ENCODE measurements around the gene MRPL9. TPM values are rescaled to one million over a fixed set of nuclear protein-coding genes. Genes with fewer than 3 reads are reported as not detected.

MRPL9 gene
- total and polyA plus RNA-seq, 2 experiments from 2014 or later: 89.0 to 126 TPM

DNA sequence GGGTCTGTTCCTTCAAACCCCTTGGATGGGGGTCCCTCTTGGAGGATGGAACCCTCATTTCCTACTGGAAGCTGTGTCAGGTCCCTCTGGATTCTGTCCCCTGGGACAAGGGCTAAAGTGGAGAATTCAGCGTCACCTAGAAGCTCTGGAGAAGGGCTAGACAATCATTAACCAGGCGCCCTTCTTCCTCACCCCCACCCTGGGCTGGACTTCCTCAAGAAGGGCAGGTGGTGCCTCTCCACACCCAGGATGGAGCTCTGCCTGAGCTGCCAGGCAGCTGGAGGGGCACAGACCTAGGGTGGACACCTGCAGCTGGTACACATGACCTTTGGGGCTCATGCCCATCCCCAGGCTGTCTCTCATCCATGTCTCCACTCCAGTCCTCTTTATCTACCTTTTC lies 50.3 kb downstream of the MRPL9 start:
- H3K36me3 ChIP-seq (ENCODE audit: insufficient read depth): no peaks in the 10 kb centered on the region
- no peak overlapping the region for H3K4me3 ChIP-seq
- TF ChIP-seq EZH2 (IDR thresholded peaks at IDR 0.05; ENCODE audit: low read depth, unreplicated experiment): no peak
- TF ChIP-seq, protein P1, sequence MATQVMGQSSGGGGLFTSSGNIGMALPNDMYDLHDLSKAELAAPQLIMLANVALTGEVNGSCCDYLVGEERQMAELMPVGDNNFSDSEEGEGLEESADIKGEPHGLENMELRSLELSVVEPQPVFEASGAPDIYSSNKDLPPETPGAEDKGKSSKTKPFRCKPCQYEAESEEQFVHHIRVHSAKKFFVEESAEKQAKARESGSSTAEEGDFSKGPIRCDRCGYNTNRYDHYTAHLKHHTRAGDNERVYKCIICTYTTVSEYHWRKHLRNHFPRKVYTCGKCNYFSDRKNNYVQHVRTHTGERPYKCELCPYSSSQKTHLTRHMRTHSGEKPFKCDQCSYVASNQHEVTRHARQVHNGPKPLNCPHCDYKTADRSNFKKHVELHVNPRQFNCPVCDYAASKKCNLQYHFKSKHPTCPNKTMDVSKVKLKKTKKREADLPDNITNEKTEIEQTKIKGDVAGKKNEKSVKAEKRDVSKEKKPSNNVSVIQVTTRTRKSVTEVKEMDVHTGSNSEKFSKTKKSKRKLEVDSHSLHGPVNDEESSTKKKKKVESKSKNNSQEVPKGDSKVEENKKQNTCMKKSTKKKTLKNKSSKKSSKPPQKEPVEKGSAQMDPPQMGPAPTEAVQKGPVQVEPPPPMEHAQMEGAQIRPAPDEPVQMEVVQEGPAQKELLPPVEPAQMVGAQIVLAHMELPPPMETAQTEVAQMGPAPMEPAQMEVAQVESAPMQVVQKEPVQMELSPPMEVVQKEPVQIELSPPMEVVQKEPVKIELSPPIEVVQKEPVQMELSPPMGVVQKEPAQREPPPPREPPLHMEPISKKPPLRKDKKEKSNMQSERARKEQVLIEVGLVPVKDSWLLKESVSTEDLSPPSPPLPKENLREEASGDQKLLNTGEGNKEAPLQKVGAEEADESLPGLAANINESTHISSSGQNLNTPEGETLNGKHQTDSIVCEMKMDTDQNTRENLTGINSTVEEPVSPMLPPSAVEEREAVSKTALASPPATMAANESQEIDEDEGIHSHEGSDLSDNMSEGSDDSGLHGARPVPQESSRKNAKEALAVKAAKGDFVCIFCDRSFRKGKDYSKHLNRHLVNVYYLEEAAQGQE (IDR thresholded peaks at IDR 0.05; ENCODE audit: unreplicated experiment): no peak
- TF ChIP-seq, protein P2, sequence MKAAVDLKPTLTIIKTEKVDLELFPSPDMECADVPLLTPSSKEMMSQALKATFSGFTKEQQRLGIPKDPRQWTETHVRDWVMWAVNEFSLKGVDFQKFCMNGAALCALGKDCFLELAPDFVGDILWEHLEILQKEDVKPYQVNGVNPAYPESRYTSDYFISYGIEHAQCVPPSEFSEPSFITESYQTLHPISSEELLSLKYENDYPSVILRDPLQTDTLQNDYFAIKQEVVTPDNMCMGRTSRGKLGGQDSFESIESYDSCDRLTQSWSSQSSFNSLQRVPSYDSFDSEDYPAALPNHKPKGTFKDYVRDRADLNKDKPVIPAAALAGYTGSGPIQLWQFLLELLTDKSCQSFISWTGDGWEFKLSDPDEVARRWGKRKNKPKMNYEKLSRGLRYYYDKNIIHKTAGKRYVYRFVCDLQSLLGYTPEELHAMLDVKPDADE (IDR thresholded peaks at IDR 0.05): no peak
- TF ChIP-seq, protein P3, sequence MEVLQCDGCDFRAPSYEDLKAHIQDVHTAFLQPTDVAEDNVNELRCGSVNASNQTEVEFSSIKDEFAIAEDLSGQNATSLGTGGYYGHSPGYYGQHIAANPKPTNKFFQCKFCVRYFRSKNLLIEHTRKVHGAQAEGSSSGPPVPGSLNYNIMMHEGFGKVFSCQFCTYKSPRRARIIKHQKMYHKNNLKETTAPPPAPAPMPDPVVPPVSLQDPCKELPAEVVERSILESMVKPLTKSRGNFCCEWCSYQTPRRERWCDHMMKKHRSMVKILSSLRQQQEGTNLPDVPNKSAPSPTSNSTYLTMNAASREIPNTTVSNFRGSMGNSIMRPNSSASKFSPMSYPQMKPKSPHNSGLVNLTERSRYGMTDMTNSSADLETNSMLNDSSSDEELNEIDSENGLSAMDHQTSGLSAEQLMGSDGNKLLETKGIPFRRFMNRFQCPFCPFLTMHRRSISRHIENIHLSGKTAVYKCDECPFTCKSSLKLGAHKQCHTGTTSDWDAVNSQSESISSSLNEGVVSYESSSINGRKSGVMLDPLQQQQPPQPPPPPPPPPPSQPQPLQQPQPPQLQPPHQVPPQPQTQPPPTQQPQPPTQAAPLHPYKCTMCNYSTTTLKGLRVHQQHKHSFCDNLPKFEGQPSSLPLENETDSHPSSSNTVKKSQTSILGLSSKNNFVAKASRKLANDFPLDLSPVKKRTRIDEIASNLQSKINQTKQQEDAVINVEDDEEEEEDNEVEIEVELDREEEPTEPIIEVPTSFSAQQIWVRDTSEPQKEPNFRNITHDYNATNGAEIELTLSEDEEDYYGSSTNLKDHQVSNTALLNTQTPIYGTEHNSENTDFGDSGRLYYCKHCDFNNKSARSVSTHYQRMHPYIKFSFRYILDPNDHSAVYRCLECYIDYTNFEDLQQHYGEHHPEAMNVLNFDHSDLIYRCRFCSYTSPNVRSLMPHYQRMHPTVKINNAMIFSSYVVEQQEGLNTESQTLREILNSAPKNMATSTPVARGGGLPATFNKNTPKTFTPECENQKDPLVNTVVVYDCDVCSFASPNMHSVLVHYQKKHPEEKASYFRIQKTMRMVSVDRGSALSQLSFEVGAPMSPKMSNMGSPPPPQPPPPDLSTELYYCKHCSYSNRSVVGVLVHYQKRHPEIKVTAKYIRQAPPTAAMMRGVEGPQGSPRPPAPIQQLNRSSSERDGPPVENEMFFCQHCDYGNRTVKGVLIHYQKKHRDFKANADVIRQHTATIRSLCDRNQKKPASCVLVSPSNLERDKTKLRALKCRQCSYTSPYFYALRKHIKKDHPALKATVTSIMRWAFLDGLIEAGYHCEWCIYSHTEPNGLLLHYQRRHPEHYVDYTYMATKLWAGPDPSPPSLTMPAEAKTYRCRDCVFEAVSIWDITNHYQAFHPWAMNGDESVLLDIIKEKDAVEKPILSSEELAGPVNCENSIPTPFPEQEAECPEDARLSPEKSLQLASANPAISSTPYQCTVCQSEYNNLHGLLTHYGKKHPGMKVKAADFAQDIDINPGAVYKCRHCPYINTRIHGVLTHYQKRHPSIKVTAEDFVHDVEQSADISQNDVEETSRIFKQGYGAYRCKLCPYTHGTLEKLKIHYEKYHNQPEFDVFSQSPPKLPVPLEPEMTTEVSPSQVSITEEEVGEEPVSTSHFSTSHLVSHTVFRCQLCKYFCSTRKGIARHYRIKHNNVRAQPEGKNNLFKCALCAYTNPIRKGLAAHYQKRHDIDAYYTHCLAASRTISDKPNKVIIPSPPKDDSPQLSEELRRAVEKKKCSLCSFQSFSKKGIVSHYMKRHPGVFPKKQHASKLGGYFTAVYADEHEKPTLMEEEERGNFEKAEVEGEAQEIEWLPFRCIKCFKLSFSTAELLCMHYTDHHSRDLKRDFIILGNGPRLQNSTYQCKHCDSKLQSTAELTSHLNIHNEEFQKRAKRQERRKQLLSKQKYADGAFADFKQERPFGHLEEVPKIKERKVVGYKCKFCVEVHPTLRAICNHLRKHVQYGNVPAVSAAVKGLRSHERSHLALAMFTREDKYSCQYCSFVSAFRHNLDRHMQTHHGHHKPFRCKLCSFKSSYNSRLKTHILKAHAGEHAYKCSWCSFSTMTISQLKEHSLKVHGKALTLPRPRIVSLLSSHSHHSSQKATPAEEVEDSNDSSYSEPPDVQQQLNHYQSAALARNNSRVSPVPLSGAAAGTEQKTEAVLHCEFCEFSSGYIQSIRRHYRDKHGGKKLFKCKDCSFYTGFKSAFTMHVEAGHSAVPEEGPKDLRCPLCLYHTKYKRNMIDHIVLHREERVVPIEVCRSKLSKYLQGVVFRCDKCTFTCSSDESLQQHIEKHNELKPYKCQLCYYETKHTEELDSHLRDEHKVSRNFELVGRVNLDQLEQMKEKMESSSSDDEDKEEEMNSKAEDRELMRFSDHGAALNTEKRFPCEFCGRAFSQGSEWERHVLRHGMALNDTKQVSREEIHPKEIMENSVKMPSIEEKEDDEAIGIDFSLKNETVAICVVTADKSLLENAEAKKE (CRISPR knock-in tag; IDR thresholded peaks at IDR 0.05): no peak
- no peak for TF ChIP-seq JUNB (IDR thresholded peaks at IDR 0.05; ENCODE audit: unreplicated experiment)
- no peak for TF ChIP-seq STAT1 (IDR thresholded peaks at IDR 0.05; ENCODE audit: unreplicated experiment)
- TF ChIP-seq NANOG (IDR thresholded peaks at IDR 0.05; ENCODE audit: borderline replicate concordance): no peak
- no peak for TF ChIP-seq POLR2AphosphoS5 (IDR thresholded peaks at IDR 0.05; ENCODE audit: low read depth)
- TF ChIP-seq ZNF331 (CRISPR knock-in tag; IDR thresholded peaks at IDR 0.05; ENCODE audit: low read depth): no peak
- TF ChIP-seq CREB1 (CRISPR knock-in tag; IDR thresholded peaks at IDR 0.05; ENCODE audit: low read depth): no peak
- no peak for TF ChIP-seq EZH2phosphoT487 (IDR thresholded peaks at IDR 0.05; ENCODE audit: unreplicated experiment)
- TF ChIP-seq, protein P4, sequence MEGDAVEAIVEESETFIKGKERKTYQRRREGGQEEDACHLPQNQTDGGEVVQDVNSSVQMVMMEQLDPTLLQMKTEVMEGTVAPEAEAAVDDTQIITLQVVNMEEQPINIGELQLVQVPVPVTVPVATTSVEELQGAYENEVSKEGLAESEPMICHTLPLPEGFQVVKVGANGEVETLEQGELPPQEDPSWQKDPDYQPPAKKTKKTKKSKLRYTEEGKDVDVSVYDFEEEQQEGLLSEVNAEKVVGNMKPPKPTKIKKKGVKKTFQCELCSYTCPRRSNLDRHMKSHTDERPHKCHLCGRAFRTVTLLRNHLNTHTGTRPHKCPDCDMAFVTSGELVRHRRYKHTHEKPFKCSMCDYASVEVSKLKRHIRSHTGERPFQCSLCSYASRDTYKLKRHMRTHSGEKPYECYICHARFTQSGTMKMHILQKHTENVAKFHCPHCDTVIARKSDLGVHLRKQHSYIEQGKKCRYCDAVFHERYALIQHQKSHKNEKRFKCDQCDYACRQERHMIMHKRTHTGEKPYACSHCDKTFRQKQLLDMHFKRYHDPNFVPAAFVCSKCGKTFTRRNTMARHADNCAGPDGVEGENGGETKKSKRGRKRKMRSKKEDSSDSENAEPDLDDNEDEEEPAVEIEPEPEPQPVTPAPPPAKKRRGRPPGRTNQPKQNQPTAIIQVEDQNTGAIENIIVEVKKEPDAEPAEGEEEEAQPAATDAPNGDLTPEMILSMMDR (conservative IDR thresholded peaks at IDR 0.05; ENCODE audit: low read depth in 2 of 2): no peak
- no peak for TF ChIP-seq ZNF114 (CRISPR knock-in tag; IDR thresholded peaks at IDR 0.05)
- Mint-ChIP-seq H3K27ac (no peak overlapping the region), H3K36me3 (ENCODE audit: low read depth) (no peaks in the 10 kb centered on the region), H3K9me3 (no peaks in the 10 kb centered on the region), H3K27me3 (ENCODE audit: insufficient read depth, low read depth, poor library complexity) (peaks cover 20% of the 10 kb centered on the region), H3K4me3 (no peak overlapping the region), H3K4me1 (peaks cover 28% of the 10 kb centered on the region)
- no peaks in the 10 kb centered on the region for H3F3A ChIP-seq (replicated peaks; ENCODE audit: low read depth)
- peaks cover 9% of the 10 kb centered on the region for H3K27me3 ChIP-seq (ENCODE audit: insufficient read depth)
- H3K4me2 ChIP-seq: no peak overlapping the region
- peaks cover 16% of the 10 kb centered on the region for H3K4me1 ChIP-seq (ENCODE audit: insufficient read depth)
- no peak overlapping the region for H3K27ac ChIP-seq (ENCODE audit: low read depth)
- no peaks in the 10 kb centered on the region for H3K9me2 ChIP-seq (ENCODE audit: insufficient read depth)
- no peak overlapping the region for H2AFZ ChIP-seq
- no peak for DNase-seq (ENCODE audit: low spot score)
- no peaks in the 10 kb centered on the region for H4K20me1 ChIP-seq (replicated peaks; ENCODE audit: insufficient read depth)
- no peak for ATAC-seq
- no peaks in the 10 kb centered on the region for H3K79me2 ChIP-seq (replicated peaks; ENCODE audit: insufficient read depth)
